Measurements from ENCODE around the gene CYSTM1.

GRCh38 chr5:140135127-140135526, 39.9 kb upstream of the CYSTM1 start:
- TF ChIP-seq, protein P1, sequence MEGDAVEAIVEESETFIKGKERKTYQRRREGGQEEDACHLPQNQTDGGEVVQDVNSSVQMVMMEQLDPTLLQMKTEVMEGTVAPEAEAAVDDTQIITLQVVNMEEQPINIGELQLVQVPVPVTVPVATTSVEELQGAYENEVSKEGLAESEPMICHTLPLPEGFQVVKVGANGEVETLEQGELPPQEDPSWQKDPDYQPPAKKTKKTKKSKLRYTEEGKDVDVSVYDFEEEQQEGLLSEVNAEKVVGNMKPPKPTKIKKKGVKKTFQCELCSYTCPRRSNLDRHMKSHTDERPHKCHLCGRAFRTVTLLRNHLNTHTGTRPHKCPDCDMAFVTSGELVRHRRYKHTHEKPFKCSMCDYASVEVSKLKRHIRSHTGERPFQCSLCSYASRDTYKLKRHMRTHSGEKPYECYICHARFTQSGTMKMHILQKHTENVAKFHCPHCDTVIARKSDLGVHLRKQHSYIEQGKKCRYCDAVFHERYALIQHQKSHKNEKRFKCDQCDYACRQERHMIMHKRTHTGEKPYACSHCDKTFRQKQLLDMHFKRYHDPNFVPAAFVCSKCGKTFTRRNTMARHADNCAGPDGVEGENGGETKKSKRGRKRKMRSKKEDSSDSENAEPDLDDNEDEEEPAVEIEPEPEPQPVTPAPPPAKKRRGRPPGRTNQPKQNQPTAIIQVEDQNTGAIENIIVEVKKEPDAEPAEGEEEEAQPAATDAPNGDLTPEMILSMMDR (IDR thresholded peaks at IDR 0.05; ENCODE audit: low read depth, low read length, poor library complexity, severe bottlenecking), result no peak
- TF ChIP-seq EZH2phosphoT487 (IDR thresholded peaks at IDR 0.05; ENCODE audit: borderline replicate concordance, low read length), result no peak

Measured in DOHH2 (cell line).